ENCODE data around the gene GNB3.
"Not testable (repeated sequence)": the region's sequence is repeated elsewhere in the genome, so short reads cannot be mapped to it uniquely, and the experiment has no call there.

Gene GNB3

DNA sequence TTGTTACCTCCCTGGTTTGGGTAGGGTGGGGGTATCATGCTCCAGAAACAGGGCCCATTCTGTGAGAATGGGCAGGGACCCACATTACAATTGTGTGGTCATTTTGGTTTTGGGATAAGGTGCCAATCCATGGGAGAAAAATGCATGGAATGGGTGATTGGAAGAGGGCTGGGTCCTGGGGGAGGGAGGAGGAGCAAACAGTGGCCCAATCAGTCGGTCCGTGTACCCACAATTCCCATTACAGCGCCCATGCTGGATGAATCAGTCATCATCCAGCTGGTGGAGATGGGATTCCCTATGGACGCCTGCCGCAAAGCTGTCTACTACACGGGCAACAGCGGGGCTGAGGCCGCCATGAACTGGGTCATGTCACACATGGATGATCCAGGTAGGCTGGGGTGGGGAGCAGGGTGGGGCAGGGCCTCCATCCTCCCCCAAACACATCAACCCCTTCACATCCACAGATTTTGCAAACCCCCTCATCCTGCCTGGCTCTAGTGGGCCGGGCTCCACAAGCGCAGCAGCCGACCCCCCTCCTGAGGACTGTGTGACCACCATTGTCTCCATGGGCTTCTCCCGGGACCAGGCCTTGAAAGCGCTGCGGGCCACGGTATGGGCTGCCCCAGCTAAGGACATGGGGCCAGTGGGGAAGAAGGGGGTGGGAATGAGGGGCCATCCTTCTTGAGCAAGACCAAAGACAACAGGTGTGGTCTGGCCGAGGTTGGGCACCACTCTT, 23.0 kb downstream of the GNB3 start:
- no peak for DNase-seq

GRCh38 chr12:6865307-6865706, 24.6 kb downstream of the GNB3 start:
- not testable (repeated sequence) for DNase-seq

DNA sequence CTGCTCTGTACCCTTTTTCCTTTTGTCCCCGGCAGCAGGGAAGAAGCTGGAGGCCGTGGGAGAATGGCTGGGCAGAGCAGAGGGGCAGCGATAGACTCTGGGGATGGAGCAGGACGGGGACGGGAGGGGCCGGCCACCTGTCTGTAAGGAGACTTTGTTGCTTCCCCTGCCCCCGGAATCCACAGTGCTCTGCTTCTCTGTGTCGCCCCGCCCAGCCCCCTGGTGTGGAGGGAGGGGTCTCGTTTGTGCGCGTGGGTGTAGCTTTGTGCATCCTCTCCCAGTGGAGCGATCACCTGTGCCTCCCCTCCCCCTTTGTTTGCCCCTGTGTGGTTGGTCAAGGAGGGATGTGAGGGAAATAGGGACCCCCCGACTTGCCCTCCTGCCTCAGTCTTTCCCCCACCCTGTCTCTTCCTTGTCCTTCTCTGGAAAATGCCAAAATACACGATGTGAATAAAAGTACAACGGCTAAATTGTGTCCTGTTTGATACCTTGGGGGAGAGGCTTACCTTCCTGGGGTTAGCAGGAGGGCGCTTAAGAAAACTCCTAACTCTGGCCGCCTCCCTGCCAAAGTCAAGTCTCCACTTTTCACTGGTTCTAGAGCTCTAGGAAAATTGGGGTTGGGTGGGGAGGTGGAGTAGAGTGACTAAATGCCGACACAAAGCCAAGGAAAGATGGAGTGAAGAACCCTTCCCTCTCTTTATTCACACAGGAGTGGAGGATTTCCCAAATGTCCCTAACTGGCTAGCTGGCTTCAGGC, 25.6 kb downstream of the GNB3 start:
- DNase-seq = no peak

DNA sequence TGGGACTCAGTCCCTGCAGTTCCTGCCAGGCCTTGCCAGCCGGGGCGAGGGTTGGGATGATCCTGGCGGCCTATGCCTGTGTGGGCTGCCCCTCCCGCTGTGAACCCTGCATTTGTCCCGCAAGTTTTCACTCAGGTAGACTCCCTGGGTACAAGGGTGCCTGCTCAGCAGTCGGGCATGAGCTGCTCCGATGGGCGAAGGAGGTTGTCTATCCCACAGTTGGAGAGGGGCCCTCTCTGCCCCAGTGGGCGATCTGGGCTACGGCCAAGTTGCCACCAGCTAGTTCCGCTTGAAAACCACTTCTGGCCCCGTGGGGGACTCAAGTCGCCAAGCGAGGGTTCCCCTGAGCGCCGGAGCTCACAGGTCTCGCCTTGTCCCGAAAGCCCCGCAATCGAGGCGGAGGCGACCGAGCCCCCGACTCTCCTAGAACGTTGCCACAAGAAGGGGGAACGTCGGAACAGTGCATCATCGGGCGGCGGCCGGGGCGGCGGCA, 26.2 kb downstream of the GNB3 start:
- DNase-seq = no peak

DNA sequence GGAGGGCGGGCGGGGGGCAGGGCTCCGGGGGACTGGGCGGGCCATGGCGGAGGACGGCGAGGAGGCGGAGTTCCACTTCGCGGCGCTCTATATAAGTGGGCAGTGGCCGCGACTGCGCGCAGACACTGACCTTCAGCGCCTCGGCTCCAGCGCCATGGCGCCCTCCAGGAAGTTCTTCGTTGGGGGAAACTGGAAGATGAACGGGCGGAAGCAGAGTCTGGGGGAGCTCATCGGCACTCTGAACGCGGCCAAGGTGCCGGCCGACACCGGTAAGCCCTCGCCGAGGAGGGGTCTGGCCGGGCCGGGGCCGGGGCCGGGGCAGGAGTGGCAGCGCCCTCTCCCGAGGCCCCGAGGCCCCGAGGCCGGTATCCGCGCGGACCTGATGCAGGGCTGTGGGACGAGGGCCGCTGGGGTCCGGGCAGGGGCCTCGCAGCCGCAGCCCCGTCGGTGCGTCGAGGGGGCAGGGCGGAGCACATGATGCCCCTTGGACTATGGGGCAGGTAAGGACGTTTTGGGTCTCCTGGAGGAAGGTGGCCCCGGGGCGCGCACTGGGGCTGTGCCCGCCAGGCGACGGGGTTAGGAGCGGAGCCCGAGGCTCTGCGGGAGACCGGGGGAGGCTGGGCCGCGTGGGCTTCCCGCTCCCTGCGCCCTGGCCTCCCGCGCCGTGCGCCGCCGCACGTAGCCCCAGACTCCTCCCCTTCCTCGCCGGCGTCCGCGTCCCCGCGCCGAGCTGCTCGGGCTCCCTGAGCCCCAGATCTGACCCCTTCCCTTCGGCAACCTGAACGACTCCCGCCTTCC, 26.9 kb downstream of the GNB3 start, which contains the start of gene TPI1:
TPI1 (plus strand) TSS at position 119 of the 798 bp plus-strand sequence; CDS start at position 155, 36 bp downstream.
- peak; percentile 89 for DNase-seq

DNA sequence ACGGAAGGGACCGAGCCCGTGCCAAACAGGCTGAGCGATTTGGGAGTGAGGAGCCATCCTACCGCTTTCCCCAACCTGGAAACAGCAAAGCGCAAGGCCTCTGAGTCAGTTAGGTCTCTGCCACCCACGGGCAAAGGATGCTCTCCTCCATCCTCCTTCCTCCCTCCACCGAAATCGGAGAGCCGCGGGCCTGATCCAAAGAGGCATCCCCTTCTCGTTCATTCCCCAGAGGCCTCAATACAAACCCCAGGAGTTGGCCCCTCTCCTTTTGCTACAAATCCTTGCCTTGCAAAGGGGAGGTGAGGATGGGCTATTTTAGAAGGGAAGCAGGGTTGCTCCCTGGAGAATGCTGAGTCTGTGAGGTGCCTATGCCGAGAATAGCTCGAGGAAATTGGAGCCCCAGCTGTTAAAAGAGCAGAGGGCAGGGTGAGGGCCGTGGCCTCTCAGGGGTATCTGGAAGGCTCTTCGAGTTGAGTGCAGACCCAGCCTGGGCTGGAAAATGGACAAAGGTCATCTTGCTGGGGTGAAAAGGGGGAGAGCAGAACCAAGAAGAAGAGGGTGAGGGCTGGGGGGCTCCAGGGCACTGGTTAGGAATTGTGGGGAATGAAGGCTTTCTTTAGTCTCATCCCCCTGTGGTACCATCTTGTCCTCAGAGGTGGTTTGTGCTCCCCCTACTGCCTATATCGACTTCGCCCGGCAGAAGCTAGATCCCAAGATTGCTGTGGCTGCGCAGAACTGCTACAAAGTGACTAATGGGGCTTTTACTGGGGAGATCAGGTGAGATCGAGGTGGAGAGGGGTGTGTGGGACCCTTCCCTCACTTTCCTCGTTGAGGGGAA, 27.7 kb downstream of the GNB3 start:
- DNase-seq = peak; percentile 27

DNA sequence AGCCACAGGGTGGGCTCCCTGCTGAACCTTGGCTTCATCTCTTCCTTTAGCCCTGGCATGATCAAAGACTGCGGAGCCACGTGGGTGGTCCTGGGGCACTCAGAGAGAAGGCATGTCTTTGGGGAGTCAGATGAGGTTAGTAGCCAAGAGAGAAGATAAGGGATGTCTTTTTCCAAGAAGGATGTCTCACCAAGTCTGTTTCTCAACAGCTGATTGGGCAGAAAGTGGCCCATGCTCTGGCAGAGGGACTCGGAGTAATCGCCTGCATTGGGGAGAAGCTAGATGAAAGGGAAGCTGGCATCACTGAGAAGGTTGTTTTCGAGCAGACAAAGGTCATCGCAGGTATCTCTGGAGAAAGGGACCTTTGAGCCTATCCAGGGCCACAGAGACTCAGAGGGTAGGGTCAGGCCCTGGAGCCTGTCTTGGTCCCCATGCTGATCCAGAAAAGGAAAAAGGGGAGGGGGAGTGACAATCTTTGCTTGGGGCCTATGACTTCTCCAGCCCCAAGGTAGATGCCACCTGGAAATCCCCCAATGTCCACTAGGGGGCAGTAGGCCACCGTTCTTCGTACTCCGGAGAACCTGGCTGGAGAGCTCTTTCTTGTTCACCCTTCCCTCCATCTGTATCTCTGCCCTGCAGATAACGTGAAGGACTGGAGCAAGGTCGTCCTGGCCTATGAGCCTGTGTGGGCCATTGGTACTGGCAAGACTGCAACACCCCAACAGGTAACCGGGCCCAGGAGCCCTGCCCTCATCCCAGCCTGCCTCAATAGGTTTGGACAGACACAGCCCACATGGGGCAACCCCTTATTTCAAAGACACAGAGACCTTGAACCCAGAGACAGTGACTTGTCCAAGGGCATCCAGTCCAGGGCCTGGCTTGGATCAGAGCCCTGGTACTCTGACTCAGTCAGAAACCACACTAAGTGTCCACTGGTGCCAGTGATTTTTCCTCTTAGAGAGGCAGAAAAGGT, 28.6 kb downstream of the GNB3 start:
- DNase-seq = peak; percentile 90

GRCh38 chr12:6870304-6870703, 29.6 kb downstream of the GNB3 start:
- DNase-seq = not testable (repeated sequence)

DNA sequence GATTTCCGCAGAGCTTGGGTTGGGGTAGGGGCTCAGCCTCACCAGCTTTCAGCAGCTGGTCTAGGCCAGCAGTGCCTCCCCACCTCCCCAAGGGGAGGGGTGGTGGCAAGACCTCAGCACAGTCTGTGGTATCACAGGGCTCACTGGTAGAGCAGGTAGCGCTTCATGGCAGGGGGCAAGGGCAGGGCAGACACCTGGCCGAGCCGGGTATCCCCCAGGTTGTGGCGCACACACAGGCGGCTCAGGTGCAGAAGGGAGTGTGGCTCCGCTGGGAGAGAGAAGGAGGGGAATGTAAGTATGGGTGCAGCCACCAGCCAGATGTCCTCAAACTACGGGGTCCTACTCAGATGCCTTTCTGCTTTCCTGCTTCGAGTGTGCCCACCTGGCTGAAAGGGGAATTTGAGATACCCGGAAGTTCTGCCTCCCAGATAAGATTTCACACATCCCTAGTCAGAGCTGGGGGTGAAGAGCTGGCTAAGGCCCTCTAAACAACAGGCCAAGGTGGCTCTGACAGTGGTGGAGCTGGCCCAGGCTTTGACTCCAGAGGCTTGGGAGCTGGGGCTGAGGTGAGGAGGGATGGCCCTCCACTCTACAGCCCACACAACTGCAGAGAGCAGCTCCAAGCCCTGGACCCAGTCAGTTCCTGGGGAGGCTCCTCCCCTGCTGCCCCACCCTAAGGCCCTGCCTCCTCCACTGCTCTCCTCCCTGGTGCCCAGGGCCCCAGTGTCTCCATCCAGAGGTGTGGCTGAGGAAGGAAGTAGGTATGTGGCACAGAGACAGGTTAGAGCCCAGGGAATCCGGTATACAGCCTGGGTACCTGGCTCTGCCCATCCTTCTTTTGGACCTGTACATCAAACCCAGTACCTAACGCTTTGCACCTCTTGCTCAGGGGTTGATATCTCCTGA, 30.6 kb downstream of the GNB3 start:
- DNase-seq = peak; percentile 46

GRCh38 chr12:6872073-6873048, 31.6 kb downstream of the GNB3 start:
- peak; percentile 86 for DNase-seq

DNA sequence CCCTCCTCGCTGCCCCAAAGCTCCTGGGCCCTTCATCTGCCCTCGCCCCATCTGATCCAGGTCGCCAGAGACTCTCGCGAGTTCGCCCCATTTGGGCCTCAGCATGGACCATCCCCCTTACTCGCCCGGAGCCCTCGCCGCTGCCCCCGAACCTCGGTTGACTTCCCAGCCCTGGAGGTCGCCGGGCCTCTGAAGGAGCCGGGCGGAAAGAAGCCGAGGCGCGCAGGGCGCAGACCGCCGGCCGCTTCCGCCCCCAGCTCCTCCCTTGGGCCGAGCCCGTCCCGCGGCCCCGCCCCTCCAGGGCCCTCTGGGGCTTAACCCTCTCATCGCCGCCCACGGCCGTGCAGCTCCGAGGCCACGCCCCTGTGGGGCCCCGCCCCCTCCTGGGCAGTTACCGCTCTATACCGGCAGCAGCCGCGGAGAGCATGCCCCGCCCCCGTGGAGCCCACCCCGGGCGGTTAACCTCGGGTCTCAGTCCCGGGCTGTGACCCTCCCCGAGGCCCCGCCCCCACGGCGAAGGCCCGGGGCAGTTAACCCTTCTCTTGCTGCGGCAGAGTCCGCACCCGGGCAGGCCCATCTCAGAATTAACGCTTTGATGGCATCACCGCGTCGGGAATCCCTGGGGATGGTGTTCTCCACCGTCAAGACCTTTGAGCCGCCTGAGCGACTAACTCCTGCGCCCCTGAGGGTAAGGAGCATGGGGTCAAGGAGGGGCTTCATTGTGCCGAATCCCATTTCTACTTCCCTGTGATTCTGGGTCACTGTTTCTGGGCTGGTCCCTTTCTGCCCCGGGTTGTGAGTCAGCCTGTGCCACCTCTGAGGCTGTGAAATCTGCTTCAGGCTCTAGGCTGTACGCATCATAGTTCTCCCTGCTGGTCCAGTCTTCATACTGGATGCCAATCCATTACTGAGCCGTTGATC, 32.6 kb downstream of the GNB3 start, which contains the start of gene SPSB2:
SPSB2 (minus strand) TSS at position 210 of the 921 bp plus-strand sequence. CDS start 402 bp downstream, outside the sequence.
- peak; percentile 98 for DNase-seq

DNA sequence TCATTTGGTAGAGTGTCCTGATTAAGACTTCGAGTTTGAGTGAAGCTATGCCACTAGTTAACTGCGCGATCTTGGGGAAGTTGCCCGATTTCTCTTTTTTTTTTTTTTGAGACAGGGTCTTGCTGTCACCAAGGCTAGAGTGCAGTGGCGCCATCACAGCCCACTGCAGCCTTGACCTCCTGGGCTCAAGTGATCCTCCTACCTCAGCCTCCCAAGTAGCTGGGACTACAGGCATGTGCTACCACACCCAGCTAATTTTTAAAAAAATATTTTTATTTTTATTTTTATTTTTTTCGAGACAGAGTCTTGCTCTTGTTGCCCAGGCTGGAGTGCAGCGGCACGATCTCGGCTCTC, 33.3 kb downstream of the GNB3 start:
- DNase-seq = not testable (repeated sequence)

GRCh38 chr12:6879824-6880223, 39.1 kb downstream of the GNB3 start:
- DNase-seq = not testable (repeated sequence)

DNA sequence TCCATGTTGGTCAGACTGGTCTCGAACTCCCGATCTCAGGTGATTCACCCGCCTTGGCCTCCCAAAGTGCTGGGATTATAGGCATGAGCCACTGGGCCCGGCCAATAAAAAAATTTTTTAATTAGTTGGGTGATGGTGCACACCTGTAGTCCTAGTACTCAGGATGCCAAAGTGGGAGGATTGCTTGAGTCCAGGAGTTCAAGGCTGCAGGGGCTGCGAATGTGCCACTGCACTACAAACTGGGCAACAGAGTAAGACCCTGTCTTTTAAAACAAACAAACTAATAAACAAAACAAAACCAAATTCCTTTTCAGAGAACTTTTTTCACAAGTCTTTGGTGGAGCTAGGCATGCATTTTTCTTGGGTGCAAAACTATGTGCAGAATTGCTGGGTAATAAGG, 42.5 kb downstream of the GNB3 start:
- no peak for DNase-seq

- no peak for DNase-seq
Observed at GRCh38 chr12:6883683-6884082, 43.0 kb downstream of the GNB3 start.

- DNase-seq = no peak
Observed at GRCh38 chr12:6884539-6884938, 43.8 kb downstream of the GNB3 start.
